Measurements from ENCODE around the gene RBM4. TPM values are rescaled to one million over a fixed set of nuclear protein-coding genes. Genes with fewer than 3 reads are reported as not detected.
"Not testable (repeated sequence)": the region's sequence is repeated elsewhere in the genome, so short reads cannot be mapped to it uniquely, and the experiment has no call there.

The RBM4 gene
- total RNA-seq, 1 experiment from 2014 or later = 272 TPM

DNA sequence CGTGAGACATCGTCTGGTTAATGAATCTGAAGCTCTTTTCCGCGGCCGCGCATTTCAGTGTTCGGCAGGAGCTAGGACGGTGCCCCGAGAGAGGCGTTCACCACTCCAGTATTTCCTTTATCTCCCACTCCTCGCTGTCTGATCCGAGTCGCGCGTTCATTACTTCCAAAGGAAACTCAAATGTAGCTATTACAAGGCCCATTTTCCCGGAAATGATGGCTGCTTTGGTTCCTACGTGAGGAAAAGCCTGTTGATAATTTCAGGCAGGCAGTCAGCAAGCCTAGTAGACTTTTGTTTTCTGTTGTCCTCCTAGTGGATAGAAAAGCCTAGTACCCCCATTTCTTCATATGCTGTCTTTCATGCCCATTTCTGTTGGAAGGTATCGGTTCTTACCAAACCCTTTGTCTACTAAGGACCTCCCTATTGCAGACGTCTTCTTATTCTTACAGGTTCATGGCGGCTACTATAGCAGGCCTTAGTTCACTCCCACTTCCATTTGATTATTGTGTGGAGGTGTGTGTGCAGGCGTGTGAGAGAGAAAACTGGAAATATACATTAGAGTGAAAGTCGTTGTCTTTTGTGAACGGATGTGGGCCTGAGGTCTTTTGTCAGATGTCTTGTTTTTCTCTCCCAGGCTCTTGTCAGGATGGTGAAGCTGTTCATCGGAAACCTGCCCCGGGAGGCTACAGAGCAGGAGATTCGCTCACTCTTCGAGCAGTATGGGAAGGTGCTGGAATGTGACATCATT lies 737 bp downstream of the RBM4 start:
- Mint-ChIP-seq H3K27ac (peak overlapping the region; percentile 100), H3K36me3 (ENCODE audit: insufficient read depth in 1 of 3, low read depth in 3 of 3) (peaks cover 44 to 79% (median 70%) of the 10 kb centered on the region in 3 experiments), H3K4me3 (peak overlapping the region; percentile 99 to 100), H3K9me3 (no peaks in the 10 kb centered on the region), H3K27me3 (ENCODE audit: low read depth) (peaks cover 2% of the 10 kb centered on the region; the same call in 1 of the 2 replicates), H3K4me1 (peaks cover 61 to 63% of the 10 kb centered on the region in 2 experiments)
- H2AK5ac ChIP-seq (ENCODE audit: insufficient read length, low read length) = no peak overlapping the region
- no peak overlapping the region for H3T11ph ChIP-seq (ENCODE audit: low read length)
- WGBS (ENCODE audit: extremely low coverage, insufficient read length, low lambda C conversion rate) = no CpG with 5 or more reads among the region's 27 CpGs
- H2AFZ ChIP-seq (ENCODE audit: low read length) = no peak overlapping the region
- H3K79me2 ChIP-seq (ENCODE audit: insufficient read depth, low read length) = peaks cover 49% of the 10 kb centered on the region
- peak overlapping the region; percentile 22 for H4K8ac ChIP-seq (replicated peaks; ENCODE audit: insufficient read length, low read depth, low read length)
- H3K14ac ChIP-seq (ENCODE audit: insufficient read depth, low read length) = peak overlapping the region; percentile 98
- no peaks in the 10 kb centered on the region for H3K79me1 ChIP-seq (ENCODE audit: insufficient read depth, low read depth, low read length, poor library complexity, severe bottlenecking)
- H3K23me2 ChIP-seq (ENCODE audit: insufficient read length, low read depth, low read length, poor library complexity, severe bottlenecking) = peaks cover 12% of the 10 kb centered on the region
- no peak overlapping the region for H2BK15ac ChIP-seq (ENCODE audit: low read depth, low read length)
- peak overlapping the region; percentile 82 for H3K56ac ChIP-seq (ENCODE audit: insufficient read length, low read depth, low read length)
- peak overlapping the region; percentile 40 for H2BK120ac ChIP-seq (ENCODE audit: low read depth, low read length, poor library complexity, severe bottlenecking)
- H4K5ac ChIP-seq (ENCODE audit: insufficient read length, low read depth, low read length) = peak overlapping the region; percentile 74
- no peak overlapping the region for H2BK12ac ChIP-seq (ENCODE audit: insufficient read length, low read depth, low read length)
- H2BK20ac ChIP-seq (ENCODE audit: low read depth, low read length, poor library complexity, severe bottlenecking) = no peak overlapping the region
- H3K9me3 ChIP-seq (ENCODE audit: control insufficient read depth, low read depth, low read length) = no peaks in the 10 kb centered on the region
- H4K20me1 ChIP-seq (ENCODE audit: control insufficient read depth, insufficient read depth, insufficient read length) = no peaks in the 10 kb centered on the region
- no peaks in the 10 kb centered on the region for H3K27me3 ChIP-seq (ENCODE audit: insufficient read depth, low read length)
- H3K9ac ChIP-seq (ENCODE audit: extremely low read depth, insufficient read length, low read length) = peak overlapping the region; percentile 100
- H2BK5ac ChIP-seq (ENCODE audit: insufficient read length, low read length) = no peak overlapping the region
- H3K4me2 ChIP-seq (ENCODE audit: insufficient read depth, insufficient read length, low read length) = peak overlapping the region; percentile 95
- peak overlapping the region; percentile 92 for H3K18ac ChIP-seq (ENCODE audit: insufficient read length, low read depth, low read length)
- peak overlapping the region; percentile 60 for H3K27ac ChIP-seq (ENCODE audit: insufficient read length, low read depth, low read length)
- TF ChIP-seq, protein P1, sequence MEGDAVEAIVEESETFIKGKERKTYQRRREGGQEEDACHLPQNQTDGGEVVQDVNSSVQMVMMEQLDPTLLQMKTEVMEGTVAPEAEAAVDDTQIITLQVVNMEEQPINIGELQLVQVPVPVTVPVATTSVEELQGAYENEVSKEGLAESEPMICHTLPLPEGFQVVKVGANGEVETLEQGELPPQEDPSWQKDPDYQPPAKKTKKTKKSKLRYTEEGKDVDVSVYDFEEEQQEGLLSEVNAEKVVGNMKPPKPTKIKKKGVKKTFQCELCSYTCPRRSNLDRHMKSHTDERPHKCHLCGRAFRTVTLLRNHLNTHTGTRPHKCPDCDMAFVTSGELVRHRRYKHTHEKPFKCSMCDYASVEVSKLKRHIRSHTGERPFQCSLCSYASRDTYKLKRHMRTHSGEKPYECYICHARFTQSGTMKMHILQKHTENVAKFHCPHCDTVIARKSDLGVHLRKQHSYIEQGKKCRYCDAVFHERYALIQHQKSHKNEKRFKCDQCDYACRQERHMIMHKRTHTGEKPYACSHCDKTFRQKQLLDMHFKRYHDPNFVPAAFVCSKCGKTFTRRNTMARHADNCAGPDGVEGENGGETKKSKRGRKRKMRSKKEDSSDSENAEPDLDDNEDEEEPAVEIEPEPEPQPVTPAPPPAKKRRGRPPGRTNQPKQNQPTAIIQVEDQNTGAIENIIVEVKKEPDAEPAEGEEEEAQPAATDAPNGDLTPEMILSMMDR (conservative IDR thresholded peaks at IDR 0.05) = no peak; the same call in 2 of the 3 replicates
- H4K91ac ChIP-seq (ENCODE audit: insufficient read length, low read depth, low read length) = peak overlapping the region; percentile 13
- no peak for DNase-seq
- H3K4ac ChIP-seq (ENCODE audit: low read depth, low read length) = no peak overlapping the region; the same call in 1 of the 2 replicates
- no peak overlapping the region for H3K23ac ChIP-seq (ENCODE audit: insufficient read length, low read depth, low read length)
- peaks cover 3% of the 10 kb centered on the region for H3K4me1 ChIP-seq (ENCODE audit: insufficient read depth, low read length)

DNA sequence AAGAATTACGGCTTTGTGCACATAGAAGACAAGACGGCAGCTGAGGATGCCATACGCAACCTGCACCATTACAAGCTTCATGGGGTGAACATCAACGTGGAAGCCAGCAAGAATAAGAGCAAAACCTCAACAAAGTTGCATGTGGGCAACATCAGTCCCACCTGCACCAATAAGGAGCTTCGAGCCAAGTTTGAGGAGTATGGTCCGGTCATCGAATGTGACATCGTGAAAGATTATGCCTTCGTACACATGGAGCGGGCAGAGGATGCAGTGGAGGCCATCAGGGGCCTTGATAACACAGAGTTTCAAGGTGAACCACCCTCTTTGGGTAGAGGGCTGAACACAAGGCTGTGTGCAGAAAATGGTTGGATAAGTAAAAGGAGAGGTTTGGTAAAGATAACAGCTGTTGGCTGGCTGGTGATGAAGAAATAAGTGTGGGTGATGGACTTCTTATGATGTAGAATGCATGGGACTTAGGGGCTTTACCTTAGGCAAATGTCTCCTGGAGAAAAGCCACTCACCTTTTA lies 1.4 kb downstream of the RBM4 start:
- not testable (repeated sequence) for H3T11ph ChIP-seq (ENCODE audit: low read length); DNase-seq; H3K27ac ChIP-seq (ENCODE audit: insufficient read length, low read depth, low read length); H3K56ac ChIP-seq (ENCODE audit: insufficient read length, low read depth, low read length); H2BK12ac ChIP-seq (ENCODE audit: insufficient read length, low read depth, low read length); H3K27me3 Mint-ChIP-seq (ENCODE audit: low read depth); H3K14ac ChIP-seq (ENCODE audit: insufficient read depth, low read length); H3K27me3 ChIP-seq (ENCODE audit: insufficient read depth, low read length); H2BK20ac ChIP-seq (ENCODE audit: low read depth, low read length, poor library complexity, severe bottlenecking); H3K4me1 ChIP-seq (ENCODE audit: insufficient read depth, low read length); H3K4ac ChIP-seq (ENCODE audit: low read depth, low read length); H3K9me3 ChIP-seq (ENCODE audit: control insufficient read depth, low read depth, low read length); H3K79me1 ChIP-seq (ENCODE audit: insufficient read depth, low read depth, low read length, poor library complexity, severe bottlenecking); H3K9ac ChIP-seq (ENCODE audit: extremely low read depth, insufficient read length, low read length); H3K9me3 Mint-ChIP-seq; H4K91ac ChIP-seq (ENCODE audit: insufficient read length, low read depth, low read length); H2BK5ac ChIP-seq (ENCODE audit: insufficient read length, low read length); H4K8ac ChIP-seq (replicated peaks; ENCODE audit: insufficient read length, low read depth, low read length); H2BK120ac ChIP-seq (ENCODE audit: low read depth, low read length, poor library complexity, severe bottlenecking); H3K18ac ChIP-seq (ENCODE audit: insufficient read length, low read depth, low read length); H2BK15ac ChIP-seq (ENCODE audit: low read depth, low read length); H4K20me1 ChIP-seq (ENCODE audit: control insufficient read depth, insufficient read depth, insufficient read length); H2AK5ac ChIP-seq (ENCODE audit: insufficient read length, low read length); H3K23ac ChIP-seq (ENCODE audit: insufficient read length, low read depth, low read length); H4K5ac ChIP-seq (ENCODE audit: insufficient read length, low read depth, low read length); H2AFZ ChIP-seq (ENCODE audit: low read length)
- Mint-ChIP-seq H3K4me1 (peaks cover 67% of the 10 kb centered on the region in 2 experiments), H3K27ac (peak overlapping the region; percentile 24 to 100 (median 72); a peak in 5 of 7 replicates), H3K36me3 (ENCODE audit: insufficient read depth in 1 of 3, low read depth in 3 of 3) (peaks cover 45 to 80% (median 70%) of the 10 kb centered on the region in 3 experiments), H3K4me3 (peak overlapping the region; percentile 99 to 100)
- Histone ChIP-seq H3K79me2 (ENCODE audit: insufficient read depth, low read length) (peaks cover 53% of the 10 kb centered on the region), H3K23me2 (ENCODE audit: insufficient read length, low read depth, low read length, poor library complexity, severe bottlenecking) (peaks cover 12% of the 10 kb centered on the region), H3K4me2 (ENCODE audit: insufficient read depth, insufficient read length, low read length) (peak overlapping the region; percentile 95)
- WGBS (ENCODE audit: extremely low coverage, insufficient read length, low lambda C conversion rate) = no CpG with 5 or more reads among the region's 10 CpGs
